RCC 7860 (cell line): ENCODE data around the gene NGFR.

ENCODE experiments used
- DNase-seq: peaks from one replicate; pipeline ENCODE4 v3.0.0-alpha.2; 2015; ENCODE audit warnings: low spot score
- FAIRE-seq: peaks from 2 replicates; lab custom pipeline; 2012; peaks lifted over from hg19 to GRCh38; lab: Jason Lieb, UNC

NGFR gene

GRCh38 chr17:49468811-49469385, 26.2 kb upstream of the NGFR start:
- DNase-seq (no peak), FAIRE-seq (no peak)

DNA sequence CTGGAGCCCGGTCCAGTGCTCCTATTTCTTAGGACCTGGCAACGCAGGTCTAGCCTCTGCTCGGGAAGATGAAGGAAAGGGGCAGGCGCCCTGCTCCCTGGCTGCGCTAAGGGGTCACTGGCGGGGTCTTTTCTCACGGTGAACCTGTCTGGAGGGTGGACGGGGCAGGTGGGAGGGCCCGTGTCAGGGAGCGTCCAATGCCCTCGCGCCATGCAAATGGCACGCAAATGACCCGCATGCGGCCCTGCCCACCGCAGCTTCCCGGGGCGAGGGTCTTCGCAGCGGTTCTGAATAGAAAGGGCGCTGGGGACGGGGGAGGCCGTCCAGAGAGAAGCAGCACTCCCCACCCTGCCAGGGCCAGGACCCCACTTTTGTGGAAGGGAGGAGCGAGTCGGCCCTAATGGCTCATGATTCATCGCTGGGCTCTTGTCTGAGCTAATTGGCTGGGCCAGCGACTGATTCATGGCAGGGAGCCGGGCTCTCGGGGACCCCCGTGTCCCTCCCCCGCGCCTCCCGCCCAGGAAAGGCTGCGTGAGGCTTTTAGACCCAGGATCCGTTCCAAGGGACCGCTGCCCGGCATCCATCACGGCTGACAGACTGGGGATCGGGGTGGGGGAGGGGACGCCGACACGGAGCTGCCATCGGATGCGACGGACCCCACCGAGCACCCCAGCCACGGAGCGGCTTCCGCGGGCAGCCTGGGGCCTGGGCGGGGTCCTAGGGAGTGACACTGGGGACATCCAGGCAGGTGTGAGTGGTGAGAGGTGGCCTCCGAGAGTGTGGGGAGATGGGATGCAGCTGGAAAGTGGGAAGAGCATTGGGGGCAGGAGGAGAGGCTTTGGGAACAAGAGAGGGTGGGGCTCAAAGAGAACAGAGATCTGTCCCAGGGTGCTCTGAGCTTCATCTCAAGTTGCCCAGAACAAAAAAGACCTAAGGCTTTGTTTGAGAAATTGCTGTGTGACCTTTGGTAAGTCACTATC, 25.0 kb upstream of the NGFR start:
- DNase-seq = no peak
- FAIRE-seq = no peak

- DNase-seq (no peak), FAIRE-seq (no peak)
Measured at GRCh38 chr17:49471089-49471683, 23.9 kb upstream of the NGFR start.

- no peak for DNase-seq
- no peak for FAIRE-seq
Measured at GRCh38 chr17:49471769-49472168, 23.3 kb upstream of the NGFR start.

DNA sequence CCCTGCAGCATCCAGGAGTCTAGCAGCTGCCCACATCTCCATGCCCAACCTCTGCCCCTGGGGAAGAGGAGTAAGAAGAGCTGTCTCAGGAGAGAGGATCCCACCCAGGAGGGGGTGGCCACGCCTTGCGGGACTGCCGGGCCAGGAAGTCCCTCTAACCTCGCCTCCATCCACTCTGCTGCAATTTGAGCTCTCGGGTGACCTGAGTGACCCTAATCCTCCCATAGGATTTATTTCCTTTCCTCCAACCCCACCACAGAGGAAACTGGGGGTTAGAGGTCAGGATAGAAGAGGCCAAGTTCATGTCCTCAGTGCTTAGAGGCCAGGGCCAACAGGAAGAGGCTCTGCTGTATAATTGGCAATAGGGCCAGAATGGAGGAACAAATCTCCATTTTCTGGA, 22.6 kb upstream of the NGFR start:
- FAIRE-seq (no peak), DNase-seq (no peak)

DNA sequence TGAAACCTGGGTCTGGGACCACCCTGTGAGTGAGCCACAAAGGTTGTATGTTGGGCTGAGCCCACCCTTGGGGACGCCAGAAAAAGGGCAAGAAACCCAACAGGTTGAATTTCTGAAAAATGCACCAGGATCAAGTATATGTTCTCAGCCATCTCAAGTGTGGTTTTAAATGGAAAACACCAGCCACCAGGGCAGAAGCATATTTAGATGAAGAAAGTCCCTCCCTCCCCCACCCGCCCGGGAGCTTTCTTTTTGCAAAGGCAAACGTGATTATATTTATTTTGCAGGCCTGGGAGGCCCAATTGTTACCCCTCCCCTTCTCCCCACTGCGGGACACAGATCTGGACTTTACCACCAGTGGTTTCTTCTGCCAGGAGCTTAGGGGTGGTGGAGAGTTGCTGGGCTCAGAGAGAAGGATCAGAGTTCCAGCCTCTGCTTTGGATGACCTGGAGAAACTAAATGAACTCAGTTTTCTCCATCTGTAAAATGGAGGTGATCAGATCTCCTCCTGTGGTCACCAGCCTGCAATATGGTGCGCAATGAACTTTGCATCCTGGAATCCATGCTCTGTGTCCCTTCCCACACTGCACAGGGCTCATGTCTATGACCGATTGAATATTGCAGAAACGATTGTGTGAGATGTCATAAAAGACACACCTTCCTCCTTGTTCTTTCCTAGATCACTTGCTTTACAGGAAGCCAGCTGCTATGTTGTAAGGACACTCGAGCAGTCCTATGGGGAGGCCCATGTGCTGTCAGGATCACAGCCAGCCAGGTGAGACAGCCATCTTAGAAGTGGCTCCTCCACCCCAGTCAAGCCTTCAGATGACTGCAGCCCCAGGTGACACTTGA, 21.0 kb upstream of the NGFR start:
- FAIRE-seq (no peak), DNase-seq (no peak)

DNA sequence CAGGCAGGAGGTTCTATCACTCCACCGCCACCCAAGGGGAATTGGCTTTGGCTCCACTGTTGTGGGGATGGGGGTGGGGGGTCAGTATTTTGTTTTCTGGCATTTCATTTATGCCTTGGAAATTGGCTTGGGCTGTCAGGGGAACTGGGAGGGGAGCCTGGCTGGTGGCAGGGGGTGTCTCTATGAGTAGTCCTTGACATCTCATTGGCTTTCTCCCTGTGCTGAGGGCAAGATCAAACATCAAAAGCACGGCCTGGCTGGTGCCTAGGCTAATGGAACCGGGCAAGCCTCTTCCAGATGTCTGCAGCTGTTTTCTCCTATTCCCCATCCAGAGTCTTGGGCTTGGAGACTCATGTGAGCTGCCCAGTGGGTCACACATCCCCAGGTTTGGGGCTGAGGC, 17.4 kb upstream of the NGFR start:
- no peak for DNase-seq
- no peak for FAIRE-seq

- FAIRE-seq (no peak), DNase-seq (no peak)
Measured at GRCh38 chr17:49480836-49481615, 14.1 kb upstream of the NGFR start.

DNA sequence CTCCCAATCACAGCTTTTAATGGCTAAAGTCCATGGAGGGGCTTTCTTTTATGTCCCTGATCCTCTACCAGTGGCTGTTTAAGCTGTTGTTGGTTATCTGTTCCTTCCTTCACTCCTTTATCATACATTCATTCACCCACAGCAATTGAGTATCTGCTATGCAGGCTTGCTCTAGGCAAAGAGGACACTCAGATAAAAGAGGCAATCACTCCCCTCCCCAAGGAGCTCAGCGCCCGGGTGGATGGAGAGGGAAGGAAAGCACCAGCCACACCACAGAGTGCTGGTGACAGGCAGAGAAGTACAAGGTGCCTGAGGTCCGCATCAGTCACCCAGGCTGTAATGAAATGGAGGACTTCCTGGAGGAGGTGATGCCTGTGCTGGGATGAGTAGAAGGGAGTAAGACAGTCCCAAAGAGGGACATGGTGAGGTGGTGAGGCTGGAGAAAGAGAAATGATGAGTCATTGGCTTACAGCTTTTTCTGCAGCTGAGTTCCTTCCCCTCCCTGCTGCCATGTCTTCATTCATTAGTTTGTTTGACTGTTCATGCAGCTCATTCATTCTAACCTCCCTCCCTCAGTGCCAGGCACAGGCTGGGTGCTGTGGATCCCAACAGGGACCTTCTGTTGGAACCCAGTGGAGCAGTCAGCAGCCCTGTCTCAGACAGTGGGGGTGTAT, 12.8 kb upstream of the NGFR start:
- DNase-seq (no peak), FAIRE-seq (no peak)

DNA sequence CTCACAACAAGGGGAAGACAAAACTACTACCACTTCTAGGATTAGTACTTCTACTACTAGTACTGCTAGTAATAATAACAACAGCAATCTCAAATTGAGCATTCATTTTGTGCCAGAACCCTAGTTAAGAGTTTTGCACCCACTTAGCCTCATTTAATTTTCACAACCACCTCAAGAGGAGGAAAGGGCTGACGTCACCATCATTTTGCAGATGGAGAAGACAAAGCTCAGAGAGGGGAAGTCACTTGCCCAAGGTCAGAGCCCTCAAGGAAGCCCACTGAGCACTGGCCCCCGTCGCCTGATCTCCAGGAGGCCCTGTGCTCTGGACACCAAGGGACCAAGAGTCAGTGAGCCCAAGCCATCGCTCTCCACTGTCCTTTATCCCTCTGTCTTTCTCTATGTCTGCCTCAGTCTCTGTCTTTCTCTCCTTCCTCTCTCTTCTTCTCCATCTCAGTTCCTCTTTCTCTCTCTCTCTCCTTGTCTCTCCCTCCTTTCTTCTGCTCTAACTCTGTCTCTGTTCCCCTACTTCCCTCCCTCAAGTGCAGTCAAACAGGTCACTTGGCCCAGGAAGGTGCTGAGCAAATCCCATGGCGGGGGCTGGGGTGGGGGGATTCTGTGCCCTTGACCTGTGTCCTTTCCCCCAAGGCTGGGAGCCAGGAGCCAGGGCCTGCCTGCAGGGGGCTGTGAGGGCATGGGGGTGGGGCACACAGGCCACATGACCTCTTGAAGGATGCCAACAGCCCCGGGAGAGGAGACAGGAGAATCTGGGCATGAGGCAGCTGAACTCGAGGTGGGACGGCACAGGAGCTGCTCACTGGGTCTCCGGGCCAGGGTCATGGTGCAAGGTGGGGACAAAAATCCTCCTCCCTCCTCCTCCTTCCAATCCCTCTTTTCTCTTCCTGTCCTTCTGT, 11.2 kb upstream of the NGFR start:
- DNase-seq = no peak
- FAIRE-seq = no peak

DNA sequence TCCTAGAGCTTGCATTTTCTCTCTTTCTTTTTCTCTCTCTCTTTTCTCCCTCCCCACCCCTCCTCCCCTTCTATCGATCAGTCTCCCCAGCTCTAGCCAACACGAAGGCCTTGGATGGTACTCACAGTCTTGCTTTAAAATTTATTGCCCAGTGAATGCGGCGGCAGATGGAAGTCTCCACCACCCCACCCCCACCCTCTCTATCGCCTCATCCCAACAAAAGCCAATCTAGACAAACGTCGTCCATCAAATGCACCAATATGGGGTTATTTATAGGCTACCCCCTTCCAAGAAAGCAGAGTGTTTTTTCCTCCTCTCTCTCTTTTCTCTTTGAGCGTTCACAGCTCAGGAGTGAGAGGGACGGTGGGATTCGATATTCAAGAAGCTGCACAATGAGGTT, 10.5 kb upstream of the NGFR start:
- FAIRE-seq = no peak

DNA sequence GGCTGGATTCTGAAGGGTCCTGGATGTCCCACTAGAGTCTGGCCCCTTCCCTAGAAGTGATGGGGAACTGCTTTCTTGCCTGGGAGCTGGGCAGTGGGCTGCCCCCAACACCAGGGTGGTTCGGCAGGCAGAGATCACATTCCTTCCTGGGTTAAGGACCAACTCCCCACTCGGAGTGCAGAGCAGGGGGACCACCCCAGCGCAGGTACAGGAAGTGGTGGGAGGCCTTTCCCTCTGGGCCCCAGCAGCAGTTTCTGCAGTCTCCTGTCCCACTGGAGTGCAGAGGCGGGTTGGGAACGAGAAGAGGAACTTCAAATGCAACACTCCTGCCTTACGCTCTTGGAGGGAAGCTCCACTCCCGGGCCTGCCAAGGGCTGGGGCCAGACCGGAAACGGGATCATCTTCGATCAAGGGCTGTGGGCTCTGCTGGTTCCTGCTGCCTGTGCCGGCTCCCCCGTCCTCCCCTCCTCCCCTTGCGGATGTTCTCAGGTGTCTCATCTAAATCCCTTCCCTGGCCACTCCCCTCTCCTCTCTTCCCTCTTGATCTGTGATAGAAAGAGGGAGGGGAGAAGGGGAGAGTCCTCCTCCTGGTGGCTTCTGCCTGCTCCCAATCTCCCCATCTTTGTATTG, 9.0 kb upstream of the NGFR start:
- FAIRE-seq (no peak), DNase-seq (no peak)

More for the DNA sequence above, 10.5 kb upstream of the NGFR start:
- no peak for DNase-seq

GRCh38 chr17:49487183-49487582, 7.9 kb upstream of the NGFR start:
- no peak for DNase-seq
- FAIRE-seq = no peak

GRCh38 chr17:49488612-49489011, 6.5 kb upstream of the NGFR start:
- FAIRE-seq = no peak

DNA sequence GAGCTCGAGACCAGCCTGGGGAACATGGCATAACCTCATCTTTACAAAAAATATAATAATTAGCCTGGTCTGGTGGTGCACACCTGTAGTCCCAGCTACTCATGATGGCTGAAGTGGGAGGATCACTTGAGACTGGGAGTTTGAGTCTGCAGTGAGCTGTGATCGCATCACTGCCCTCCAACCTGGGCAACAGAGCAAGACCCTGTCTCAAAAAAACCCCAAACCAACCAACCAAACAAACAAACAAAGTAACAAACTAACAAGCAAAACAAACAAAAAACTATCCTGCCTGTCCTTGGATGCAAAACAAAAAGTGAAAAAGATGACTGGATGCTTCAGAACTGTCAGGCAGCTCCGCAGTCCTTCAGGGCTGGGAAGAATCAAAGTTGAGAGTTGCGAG, 5.7 kb upstream of the NGFR start:
- DNase-seq = no peak
- no peak for FAIRE-seq

More at GRCh38 chr17:49488612-49489011, 6.5 kb upstream of the NGFR start:
- DNase-seq = no peak

GRCh38 chr17:49490276-49490675, 4.8 kb upstream of the NGFR start:
- DNase-seq (no peak), FAIRE-seq (no peak)

DNA sequence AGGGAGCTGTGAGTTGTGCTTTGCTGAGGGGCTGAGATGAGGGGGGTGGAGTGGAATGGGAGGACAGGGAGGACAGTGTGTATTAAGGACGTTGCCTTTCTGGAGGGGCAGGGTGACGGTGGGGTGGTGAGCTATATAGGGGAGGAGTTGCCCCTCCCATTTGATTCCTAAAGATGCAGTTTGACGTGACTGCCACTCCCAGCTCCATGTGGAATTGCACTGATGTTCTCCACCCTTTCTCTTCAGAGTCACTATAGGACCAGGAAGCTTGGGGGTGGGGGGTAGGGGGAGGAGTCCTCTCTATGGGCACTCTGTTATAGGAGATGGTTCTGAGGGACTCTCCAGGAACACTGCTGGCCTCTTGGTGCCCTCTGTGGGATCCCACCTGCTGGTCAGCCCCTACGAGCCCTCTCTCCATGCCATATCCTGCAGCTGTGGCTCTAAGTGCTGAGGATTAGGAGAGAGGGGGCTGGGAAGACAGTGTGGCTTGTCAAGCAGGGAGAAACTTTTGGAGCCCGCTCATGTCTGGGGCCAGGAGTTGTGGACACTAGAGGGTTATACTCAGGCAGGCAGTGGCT, 3.8 kb upstream of the NGFR start:
- FAIRE-seq (no peak), DNase-seq (no peak)
